ENCODE measurements around the gene MUC6.
A peak's percentile ranks its signal among the peaks of the same experiment; 100 is the strongest.
"Not testable (repeated sequence)": the region's sequence is repeated elsewhere in the genome, so short reads cannot be mapped to it uniquely, and the experiment has no call there.

The MUC6 gene

DNA sequence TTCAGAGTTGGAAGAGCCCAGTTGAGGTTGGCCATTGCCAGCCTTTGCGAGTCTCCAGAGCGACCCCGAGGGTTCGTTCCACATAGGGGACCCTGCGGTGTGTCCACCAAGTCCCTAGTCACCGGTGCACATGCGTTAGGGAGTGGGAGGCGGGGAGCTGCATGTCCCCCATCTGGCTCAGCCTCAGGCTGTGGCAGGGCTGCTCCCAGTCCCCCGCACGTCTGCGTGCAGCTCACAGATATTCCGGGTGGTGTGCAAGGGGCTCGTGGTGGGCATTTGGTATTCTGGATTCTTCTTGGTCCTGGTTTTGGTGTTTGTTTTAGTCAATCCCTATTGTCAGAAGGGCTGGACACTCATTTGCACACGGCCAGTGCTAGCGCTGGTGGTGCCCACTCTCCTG, 48.8 kb downstream of the MUC6 start:
- no peak for DNase-seq (ENCODE audit: low spot score)

DNA sequence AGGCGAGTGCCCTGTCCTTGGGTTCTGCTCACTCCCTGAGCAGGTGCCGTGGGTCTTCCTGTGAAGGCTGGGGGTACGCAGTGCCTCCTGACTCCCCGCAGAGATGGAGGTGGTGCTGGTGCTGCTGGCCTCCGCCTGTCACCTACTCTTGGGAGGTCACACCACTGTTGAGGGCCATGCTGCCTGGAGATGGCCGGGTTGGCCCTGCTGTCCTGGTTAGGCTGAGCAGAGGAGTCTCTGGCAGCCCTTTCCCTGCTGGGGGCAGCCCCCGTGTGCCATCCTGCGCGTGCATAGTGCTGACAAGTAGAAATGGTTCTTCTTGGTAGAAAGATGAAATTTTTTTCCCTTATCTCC, 49.6 kb downstream of the MUC6 start:
- no peak for DNase-seq (ENCODE audit: low spot score)

DNA sequence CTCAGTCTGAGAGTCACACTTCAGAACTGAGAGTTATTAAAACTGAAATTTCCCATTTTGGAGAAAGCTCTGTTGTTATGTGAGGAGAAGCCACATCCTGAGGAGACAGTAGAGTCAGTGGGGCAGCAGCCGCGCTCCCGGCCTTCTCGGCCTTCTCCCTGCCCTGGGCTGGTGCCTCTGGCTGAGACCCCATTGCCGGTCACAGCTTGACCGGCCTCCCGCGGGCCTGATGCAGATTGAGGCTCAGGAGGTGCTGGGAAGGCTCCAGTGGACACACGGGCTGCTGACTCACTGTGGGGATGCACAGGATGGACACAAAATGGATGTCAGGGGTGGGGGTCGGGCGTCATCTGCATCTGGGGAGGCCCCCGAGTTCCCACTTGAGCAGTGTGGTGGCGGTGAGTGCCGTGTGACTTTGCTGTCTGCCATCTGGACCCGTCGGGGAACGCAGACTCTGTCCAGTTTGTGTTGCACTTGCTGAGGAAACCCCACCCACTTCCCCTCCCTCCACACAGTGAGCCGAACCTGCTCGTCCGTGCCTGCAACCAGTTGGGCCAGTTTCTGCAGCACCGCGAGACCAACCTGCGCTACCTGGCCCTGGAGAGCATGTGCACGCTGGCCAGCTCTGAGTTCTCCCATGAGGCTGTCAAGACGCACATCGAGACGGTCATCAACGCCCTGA, 50.1 kb downstream of the MUC6 start:
- DNase-seq (ENCODE audit: low spot score): no peak

DNA sequence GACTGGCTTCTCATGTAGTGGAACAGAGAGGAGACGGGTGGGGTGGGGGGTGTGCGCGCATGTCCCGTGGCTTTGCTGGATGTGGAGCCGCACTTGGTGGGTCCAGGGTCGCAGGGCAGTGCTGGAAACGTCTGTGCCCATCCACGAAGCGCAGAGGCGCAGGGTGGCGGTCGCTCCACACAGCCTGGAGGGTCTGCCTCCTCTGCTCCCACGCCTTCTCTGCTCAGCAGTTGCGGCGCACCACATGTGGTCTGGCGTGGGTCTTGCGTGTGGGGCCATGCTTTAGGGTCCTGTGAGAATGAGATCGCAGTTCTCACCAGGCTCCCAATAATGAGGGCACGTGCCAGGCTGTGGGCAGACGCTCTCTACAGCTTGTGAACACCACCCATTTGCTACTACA, 50.7 kb downstream of the MUC6 start:
- DNase-seq (ENCODE audit: low spot score): no peak

DNA sequence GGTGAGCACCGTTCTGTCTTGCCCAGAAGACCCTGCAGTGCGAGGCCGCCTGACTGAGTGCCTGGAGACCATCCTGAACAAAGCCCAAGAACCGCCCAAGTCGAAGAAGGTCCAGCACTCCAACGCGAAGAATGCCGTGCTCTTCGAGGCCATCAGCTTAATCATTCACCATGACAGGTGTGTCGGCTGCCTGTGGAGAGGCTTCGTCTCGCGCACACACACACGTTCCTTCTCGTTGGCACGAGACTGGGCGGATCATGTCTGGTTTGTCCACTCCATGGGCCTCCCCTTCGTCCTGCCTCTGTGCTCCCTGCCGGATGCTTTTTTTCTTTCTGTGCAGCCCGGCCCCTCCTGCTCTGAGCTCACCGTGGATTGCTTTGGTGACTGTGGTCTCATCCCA, 51.1 kb downstream of the MUC6 start:
- DNase-seq (ENCODE audit: low spot score): no peak

DNA sequence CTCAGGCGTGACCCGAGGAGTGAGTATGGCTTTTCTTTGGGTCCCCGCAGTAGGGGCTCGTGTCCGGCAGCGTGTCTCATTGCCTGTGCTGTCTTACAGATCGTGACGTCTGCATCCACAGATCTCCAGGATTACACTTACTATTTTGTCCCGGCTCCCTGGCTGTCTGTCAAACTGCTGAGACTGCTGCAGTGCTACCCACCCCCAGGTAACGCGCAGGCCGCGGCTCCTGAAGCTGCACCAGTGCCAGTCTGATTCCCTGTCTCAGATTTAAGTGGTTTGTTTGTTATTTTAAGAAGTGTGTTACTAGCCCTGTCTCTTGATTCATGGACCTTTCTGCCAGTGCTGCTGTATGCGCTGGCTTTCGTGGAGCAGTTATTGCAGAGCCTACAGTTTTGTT, 52.0 kb downstream of the MUC6 start:
- no peak for DNase-seq (ENCODE audit: low spot score)

DNA sequence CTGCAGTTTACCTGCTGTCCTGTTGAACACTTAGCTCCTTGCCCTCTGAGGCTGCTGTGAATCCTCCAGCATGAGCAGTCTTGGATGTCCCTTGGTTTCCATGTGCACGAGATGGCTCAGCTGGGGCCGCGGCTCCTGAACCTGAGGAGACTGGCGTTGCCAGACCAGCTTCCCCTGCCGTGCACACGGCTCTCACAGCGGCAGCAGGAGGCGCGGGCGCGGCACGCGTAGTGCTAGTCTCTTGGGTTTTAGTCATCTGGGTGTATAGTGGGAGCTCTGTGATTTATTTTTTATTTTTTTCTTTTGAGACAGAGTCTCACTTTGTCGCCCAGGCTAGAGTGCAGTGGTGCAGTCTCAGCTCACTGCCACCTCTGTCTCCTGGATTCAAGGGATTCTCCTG, 54.8 kb downstream of the MUC6 start:
- no peak for DNase-seq (ENCODE audit: low spot score)

DNA sequence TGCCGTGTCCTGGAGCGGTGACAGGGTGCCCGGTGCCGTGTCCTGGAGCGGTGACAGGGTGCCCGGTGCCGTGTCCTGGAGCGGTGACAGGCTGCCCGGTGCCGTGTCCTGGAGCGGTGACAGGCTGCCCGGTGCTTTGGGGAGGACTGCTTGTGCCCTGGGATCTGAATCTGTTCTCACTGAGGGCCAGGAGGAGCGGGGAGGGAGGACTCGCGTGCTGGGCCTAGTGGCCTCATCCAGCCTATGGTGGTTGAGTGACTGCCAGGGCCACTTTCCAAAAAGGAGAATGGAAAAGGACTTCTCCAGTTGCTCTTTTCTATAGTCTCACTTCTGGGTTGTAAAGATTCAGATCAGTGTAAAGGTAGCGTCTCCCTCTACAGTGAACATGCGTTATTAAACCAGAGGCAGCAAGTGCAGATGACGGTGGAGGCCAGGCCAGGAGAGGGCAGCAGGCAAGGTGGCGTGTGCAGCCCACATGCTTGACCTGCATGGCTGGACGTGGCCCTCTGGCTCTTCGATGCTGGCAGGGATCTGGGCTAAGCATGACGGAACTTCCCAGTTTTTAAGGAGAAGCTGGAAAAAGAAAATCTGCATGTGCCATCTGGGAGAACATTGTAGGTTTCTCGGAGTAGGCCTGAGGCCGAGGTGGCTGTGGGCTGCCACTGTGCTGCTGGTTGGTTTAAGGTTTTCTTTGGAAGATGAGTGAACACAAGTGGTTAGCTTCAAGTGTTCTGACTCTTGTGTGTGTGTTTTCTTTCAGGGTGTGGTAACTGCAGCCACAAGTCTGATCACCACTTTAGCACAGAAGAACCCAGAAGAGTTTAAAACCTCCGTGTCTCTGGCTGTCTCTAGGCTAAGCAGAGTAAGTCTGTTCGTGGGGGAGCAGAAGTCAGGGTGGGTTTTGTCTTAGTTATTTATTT, 55.8 kb downstream of the MUC6 start:
- DNase-seq (ENCODE audit: low spot score): peak; percentile 57

DNA sequence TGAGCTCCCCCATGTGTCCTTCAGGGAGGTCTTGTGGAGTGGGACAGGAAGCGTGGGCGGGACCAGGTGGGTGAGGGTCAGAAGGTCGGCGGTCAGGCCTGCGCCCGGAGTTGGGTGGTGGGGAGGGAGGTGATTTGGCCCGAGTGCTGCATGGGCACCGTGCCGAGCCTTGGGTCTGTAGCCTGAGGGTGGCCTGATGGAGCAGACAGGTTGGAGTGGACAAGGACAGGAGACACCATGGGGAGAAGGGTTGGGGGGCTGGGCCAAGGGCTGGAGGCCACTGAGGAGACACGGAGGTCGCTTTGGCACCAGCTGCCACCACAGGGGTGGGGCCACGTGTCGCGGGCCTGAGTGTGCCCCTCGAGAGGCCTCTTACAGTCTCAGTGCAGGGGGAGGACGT, 57.7 kb downstream of the MUC6 start:
- no peak for DNase-seq (ENCODE audit: low spot score)

DNA sequence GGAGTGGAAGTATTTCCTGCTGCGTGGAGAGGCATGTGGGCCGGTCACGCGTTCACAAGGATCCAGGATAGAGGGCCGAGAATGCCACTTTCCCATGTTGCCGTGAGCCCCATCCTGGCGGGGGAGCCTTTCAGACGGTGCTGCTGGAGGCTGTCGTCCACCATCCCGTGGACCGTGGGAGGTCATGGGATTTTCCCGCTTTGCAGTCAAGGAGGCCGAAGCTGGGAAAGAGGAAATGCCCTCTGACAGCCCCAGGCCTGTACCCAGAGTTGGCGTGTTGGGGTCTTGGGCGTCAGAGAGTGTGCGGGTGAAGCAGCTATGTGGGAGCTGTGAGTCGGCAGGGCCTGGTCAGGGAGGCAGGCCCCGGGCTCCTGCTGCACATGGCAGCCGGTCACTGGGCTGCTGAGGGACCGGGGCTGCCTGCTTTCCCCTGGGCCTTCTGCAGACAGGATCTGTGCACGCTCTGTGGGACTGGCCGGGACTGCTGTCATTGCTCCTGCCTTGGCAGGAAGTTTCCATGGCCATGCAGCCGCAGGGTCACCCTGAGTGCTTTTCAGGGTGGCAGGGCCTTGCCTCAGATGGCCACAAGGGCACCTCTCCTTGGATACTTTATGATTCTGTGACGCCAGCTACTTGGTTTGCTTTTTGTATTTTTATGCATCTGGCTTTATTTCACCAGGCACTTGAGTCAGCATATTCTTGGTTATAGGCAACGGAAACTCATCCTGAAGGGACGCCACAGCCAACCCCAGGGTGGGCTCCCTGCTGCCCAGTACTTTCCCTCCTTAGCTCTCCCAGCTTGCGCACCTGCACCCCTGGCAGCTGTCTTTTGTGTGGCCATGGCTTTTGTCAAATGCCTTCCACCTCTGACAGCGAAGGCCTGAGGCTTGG, 58.4 kb downstream of the MUC6 start:
- no peak for DNase-seq (ENCODE audit: low spot score)

DNA sequence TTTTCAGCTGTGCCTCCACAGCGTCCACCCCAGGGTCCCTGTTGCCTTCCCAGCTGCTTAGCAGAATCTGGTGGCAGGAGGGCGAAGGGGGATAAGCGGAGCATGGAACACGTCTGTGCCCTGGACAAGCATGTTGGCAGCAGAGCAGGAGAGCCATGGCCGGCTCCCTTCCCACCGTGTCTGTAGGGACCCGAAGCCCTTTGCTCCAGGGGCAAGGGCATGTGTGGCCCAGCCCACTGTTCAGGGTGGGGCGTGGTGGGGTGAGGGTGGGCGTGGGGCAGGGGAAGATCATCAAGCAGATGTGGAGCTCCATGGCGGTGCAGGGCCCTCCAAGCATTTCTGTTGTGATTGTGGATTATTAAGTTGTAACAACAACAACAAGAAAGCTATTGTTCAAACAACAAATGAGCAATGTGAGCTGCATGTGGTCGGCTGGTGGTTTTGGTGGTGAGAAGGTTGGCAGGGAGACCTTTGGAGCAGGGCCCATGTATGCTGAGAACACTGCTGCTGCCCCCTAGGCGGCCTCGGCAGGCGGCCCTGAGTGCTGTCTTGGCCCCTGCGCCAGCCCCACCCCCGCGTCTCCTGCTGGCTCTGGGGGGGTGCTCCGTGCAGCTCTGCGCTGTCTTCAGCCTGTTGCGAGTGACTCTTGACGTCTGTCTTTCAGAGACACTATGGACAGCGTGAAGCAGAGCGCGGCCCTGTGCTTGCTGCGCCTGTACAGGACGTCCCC, 59.9 kb downstream of the MUC6 start:
- no peak for DNase-seq (ENCODE audit: low spot score)

DNA sequence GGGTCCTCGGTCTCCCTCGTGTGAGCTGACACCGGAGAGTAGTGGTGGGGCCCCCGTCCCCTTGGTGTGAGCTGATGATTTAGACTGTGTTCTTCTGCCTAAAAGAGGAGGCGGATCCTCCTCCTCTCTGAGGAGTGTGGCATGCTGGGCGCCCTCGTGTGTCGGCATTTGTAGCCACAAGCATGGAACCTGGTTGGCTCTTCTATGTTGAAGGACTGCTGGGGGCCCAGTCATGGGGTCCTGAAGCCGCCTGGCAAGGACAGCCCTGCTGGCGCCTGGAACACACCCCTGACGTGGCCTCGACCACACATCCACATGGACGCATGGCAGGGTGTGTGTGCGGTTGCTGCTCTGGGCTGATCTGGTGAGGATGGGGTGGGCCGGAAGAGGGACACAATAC, 60.7 kb downstream of the MUC6 start:
- peak; percentile 60 for DNase-seq (ENCODE audit: low spot score)

DNA sequence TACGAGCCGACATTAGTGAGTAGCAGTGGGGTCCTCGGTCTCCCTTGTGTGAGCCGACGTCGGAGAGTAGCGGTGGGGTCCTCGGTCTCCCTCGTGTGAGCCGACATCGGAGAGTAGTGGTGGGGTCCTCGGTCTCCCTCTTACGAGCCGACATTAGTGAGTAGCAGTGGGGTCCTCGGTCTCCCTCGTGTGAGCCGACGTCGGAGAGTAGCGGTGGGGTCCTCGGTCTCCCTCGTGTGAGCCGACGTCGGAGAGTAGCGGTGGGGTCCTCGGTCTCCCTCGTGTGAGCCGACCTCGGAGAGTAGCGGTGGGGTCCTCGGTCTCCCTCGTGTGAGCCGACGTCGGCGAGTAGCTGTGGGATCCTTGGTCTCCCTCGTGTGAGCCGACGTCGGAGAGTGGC, 61.1 kb downstream of the MUC6 start:
- DNase-seq (ENCODE audit: low spot score): not testable (repeated sequence)

DNA sequence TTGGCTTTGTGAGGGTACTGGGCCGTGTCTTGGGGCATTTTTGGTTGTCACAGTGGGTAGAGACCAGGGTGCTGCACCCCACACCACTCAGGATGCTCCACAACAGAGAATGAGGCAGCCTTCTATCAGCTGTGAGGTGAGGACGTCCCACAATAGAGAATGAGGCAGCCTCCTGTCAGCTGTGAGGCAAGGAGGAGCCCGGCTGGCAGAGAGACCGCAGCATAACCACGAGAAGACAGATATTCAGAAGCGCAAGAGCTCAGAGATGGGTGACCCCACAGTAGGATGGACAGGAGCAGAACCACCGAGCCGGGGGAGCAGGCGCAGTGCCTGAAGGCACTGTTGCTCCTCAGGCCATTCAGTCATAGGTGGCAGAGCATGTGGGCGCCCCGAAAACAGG, 63.3 kb downstream of the MUC6 start:
- no peak for DNase-seq (ENCODE audit: low spot score)

DNA sequence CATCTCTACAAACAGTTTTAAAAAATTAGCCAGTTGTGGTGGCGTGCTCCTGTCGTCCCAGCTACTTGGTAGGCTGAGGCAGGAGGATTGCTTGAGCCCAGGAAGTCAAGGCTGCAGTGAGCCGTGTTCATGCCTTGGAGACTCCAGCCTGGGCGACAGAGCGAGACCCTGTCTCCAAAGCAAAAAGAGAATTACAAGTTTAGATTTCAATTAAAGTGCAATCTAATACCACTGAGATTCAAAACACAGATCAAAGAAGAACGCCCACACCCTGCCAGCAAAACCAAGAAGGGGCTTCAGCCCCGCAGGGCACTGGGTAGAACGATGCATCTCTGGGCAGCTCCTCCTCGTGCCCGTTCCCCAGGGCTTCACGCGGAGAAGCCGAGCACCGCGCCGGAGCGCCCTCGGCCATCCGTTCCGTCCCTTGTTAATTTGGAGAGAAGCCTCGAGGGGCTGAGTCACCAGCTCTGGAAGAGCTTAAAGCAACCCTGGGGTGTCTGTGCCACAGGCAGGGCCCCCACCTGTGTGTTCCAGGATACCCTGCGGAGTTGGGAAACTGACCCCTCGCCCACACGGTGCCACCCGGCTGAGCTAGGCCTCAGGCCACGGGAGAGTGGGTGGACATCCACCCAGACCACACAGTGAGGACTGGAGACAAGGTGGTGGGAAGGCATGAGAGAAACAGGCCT, 63.9 kb downstream of the MUC6 start:
- no peak for DNase-seq (ENCODE audit: low spot score)

DNA sequence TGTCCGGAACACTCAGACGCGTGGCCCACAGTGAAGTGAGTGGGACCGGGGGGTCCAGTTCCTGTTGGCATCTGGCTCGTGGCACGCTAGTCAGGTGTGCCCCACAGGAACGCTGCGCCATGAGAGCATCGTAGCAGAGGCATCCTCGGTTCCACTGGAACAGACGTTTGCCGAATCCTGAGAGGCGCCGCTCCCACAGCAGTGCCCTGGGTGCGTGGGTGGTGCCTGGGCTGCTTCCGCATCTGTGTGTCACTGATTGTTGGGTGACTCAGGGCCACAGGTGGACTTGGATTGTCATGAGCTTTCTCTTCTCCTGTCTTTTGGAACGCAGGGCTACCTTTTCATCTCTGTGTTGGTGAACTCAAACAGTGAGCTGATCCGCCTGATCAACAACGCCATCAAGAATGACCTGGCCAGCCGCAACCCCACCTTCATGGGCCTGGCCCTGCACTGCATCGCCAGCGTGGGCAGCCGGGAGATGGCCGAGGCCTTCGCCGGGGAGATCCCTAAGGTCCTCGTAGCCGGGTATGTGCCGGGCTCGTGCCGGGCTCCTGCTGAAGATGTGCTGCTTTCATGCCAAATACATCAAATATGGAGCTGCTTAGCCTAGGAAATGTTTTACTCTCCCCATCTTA, 64.7 kb downstream of the MUC6 start:
- no peak for DNase-seq (ENCODE audit: low spot score)

DNA sequence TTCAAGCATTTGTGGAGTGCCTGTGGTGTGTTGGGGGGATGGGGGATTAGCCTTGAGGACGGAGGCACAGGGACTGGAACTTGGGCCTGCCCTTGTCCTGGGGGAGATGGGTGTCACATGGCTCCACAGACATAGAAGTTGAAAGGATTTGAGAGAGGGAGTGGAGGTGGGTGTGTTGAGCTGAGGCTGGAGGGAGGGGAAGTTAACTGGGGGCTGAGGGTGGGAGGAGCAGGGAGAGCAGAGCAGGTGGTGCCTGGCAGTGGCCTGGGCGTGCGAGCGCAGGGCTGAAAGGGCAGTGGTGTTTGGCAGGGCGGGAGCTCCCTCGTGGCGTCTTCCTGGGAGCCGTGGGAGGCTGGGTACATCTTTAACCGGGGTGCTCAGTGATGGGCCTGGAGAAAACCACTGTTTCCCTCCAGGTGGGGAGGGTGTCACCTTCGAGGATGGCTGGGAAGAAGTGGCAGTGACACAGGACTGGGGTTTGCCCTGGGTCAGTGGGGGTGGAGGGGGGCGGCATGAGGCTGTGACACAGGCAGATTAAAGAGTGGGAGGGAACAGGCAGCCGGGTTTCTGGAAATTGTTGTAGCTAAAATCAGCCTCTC, 65.3 kb downstream of the MUC6 start:
- DNase-seq (ENCODE audit: low spot score): no peak

DNA sequence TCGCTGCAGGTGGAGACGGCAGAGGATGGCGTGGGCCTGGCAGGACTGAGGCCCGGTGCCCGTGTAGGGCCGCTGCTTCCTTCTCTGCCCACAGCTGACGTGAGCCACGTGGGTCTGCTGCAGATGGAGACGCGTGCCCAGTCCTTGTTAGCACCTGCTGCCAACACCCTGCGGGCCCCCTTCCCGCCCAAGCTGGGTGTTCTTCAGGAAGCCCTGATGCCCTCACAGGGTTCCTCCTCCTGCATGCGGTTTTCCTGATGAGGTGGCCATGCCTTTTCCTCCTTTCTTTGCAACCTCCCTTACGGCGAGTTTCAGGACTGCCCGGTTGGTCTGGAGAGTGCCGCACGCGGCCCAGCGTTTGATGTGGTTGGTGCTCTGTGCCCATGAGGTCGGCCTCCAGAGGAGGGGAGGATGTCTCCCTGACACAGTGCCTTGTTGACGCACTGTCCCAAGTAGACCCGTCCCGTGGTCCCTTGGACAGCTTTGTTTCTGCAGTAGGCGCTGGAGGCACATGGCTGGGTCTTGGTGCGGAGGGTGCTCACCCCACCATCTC, 66.1 kb downstream of the MUC6 start:
- no peak for DNase-seq (ENCODE audit: low spot score)

DNA sequence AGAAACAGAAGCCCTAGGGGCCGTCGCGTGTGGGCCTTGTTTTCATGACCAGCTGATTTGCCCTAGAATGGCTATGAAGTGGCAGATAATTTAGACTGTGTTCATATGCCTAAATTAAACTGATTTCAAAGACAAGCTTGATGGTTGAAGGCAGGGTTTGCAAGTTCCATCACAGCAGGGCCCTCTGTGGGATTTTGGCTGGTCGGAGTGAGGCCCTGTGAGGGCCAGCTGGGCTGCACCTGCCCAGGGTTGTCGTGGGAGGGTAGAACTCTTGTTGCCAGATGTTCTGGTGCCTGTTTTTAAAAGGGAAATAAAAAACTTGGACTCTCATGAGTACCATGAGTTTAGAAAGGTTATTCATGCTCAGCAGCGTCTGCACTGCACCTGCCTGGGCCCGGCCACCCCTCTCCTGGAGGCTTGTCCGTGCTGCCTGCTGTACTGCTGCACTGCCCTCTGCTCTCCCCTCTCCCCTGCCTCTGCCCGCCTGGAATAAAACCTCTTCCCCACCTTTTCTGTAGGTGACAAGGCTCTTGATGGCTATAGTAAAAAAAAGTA, 66.8 kb downstream of the MUC6 start:
- no peak for DNase-seq (ENCODE audit: low spot score)

DNA sequence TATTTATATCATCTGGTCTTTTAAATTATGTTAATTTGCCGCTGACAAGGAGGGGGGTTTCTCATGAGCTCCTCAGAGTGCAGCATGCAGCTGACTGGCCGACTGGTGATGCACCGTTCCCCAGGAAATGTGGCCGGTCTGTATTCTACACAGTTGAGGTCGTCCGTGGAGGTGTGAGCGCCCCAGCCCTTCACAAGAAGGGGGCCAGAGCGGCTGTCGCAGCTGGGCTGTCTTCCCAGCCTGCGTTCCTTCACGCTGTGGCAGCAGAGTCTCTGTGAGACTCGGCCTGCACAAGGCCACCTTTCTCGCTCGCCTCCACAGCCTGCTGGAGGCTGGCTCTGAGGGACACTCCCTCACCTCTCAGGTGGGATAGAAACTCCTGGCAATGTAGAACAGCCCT, 67.7 kb downstream of the MUC6 start:
- no peak for DNase-seq (ENCODE audit: low spot score)
